ENCODE results near the gene SLC36A2. TPM values are rescaled to one million over a fixed set of nuclear protein-coding genes. Genes with fewer than 3 reads are reported as not detected.

SLC36A2 gene
- total RNA-seq, 4 donors from 2014 or later: 0.19 to 0.85 TPM; not detected in 2

DNA sequence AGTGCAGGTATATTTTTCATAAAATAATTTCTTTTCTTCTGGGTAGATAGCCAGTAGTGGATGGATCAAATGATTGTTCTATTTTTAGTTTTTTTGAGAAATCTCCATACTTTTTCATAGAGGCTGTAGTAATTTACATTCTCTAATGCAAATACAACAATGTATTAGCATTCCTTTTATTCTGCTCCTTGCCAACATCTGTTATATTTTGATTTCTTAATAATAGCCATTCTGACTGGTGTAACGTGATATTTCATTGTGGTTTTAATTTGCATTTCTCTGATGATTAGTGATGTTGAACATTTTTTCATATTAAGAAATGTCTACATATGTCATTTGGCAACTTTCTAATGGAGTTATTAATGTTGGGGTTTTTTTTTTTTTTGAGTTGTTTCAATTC lies 27.2 kb upstream of the SLC36A2 start:
- TF ChIP-seq, protein P1, sequence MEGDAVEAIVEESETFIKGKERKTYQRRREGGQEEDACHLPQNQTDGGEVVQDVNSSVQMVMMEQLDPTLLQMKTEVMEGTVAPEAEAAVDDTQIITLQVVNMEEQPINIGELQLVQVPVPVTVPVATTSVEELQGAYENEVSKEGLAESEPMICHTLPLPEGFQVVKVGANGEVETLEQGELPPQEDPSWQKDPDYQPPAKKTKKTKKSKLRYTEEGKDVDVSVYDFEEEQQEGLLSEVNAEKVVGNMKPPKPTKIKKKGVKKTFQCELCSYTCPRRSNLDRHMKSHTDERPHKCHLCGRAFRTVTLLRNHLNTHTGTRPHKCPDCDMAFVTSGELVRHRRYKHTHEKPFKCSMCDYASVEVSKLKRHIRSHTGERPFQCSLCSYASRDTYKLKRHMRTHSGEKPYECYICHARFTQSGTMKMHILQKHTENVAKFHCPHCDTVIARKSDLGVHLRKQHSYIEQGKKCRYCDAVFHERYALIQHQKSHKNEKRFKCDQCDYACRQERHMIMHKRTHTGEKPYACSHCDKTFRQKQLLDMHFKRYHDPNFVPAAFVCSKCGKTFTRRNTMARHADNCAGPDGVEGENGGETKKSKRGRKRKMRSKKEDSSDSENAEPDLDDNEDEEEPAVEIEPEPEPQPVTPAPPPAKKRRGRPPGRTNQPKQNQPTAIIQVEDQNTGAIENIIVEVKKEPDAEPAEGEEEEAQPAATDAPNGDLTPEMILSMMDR (IDR thresholded peaks at IDR 0.05; ENCODE audit: low read depth): no peak

DNA sequence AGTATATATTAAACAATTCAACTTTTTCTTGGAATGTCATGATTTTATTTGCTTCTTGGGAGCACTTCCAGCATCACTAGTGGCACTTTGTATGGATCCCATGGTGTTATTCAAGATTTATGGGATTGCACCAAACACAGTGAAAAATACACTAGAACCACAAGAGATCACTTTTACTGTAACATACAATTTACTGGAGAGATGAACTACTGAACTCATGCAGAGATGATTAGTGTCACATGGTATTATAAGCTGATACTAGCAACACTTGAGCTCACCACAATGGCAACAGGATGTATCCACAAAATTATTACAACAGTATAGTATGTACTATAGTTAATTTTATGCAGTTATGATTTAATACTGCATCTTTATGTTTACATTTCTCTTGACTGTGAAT lies 16.3 kb upstream of the SLC36A2 start:
- TF ChIP-seq, protein P1 (IDR thresholded peaks at IDR 0.05; ENCODE audit: low read depth): no peak

DNA sequence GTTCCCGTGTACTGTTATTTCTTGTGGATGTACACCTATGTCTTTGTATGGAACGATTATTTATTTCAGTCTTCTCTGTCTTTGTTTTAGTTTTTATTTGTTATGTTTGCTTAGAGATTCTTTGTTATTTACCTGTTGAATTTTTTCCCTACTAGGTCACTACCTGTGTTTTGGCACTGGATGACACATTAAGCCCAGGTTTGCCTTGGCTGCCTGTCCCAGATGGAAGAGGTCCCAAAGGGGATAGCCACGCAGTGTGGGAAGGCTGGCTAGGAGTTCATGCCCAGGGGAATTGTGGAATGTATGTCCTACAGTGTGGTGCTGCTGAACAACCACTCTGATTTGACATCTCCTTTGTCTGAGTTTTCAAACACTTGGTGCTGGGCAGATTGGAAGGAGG lies 15.6 kb upstream of the SLC36A2 start:
- TF ChIP-seq, protein P1 (IDR thresholded peaks at IDR 0.05; ENCODE audit: low read depth): no peak

GRCh38 chr5:151359391-151359790 lies 12.0 kb upstream of the SLC36A2 start:
- TF ChIP-seq, protein P1 (IDR thresholded peaks at IDR 0.05; ENCODE audit: low read depth): no peak

DNA sequence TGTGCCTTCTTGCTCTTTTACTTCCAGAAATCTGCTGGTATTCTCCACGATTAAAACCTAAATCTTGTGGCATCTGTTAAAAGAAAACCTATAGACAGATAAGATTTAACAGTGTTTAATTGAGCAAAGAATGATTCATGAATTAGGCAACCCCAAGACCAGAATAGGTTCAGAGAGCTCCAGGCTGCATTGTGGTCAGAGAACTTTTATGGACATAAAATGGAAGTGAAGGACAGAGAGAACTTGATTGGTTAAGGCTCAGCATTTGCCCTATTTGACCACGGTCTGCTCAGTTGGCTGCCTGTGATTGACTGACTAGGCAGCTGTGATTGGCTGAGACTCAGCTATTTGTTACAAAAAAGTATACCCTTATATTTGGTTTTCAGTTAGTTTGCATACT lies 10.4 kb upstream of the SLC36A2 start:
- TF ChIP-seq, protein P1 (IDR thresholded peaks at IDR 0.05; ENCODE audit: low read depth): no peak

- TF ChIP-seq, protein P1 (IDR thresholded peaks at IDR 0.05; ENCODE audit: low read depth): no peak
Observed at GRCh38 chr5:151357097-151357496, 9.7 kb upstream of the SLC36A2 start.

DNA sequence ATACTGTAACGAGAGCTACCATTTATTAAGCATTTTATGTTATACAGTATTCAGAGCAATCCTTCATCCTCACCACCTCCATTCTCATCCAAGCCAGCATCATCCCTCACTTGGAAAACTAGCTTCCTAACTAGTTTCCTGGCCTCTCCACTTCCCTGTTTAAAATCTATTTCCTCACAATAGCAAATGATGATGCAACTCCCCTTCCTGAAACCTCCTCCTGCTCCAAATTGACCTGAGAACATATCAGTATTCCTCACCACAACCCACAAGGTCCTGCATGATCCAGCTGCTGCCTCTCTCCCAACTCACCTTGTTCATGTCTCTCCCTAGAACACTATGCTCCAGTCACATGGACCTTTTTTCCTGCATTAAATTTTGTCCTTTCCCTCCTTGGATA lies 4.3 kb upstream of the SLC36A2 start:
- TF ChIP-seq, protein P1 (IDR thresholded peaks at IDR 0.05; ENCODE audit: low read depth): no peak

Data from subcutaneous adipose tissue (tissue), 4 donors.